NCI-H1694 treated with DMSO at 0.1 percent for 48 hours (cell line): Measurements from ENCODE around the gene DNLZ.
"Not testable (repeated sequence)": the region's sequence is repeated elsewhere in the genome, so short reads cannot be mapped to it uniquely, and the experiment has no call there.

Experiments
- DNase-seq: peaks from one replicate; lab custom pipeline; 2025; lab: John Stamatoyannopoulos, UW

The DNLZ gene

DNA sequence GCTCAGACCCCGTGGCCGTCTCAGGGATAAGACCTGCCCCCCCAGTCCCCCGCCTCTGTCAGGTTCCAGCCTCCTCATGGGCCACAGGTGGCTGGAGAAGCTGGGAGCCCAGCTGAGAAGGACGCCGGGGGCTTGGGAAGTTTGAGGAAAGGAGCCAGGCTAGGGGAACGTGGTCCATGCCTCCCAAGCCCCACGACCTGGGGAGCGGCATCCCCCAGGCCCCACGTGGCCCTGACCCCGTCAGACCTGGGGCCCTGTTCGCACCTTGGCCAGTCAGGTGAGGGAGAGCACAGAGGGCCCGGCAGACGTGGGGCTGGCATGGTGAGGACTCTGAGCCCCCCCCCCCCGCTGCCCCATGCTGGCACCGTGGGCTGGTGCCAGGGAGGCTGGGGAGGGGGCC lies 32.5 kb downstream of the DNLZ start:
- DNase-seq = no peak

DNA sequence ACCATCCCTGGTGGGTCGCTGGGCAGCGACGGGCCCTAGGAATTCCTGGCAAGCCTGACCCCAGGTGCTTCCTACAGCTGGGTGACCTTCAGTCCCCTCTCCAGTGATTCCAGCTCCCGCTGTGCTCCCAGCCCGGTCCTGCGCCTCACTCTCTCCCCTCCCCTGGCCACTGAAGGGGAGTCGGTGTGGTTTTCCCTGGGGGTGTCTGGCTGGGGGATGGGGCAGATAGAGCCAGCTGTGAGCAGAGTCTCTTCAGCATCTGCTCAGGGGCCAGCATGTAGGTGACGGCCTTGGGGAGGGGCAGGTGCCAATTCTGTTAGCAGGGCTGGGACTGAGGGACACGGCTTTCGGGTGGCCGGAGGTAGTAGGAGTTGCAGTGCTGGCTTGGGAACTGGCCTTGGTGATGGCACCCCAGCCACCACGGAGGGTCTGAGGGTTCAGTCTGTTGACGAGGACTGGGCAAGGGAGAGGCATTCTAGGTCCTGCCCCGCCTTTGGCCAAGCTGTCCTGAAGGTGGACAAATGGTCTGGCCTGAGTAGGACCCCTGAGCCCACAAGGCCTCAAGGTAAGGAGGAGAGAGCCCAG lies 33.0 kb downstream of the DNLZ start:
- DNase-seq = no peak

DNA sequence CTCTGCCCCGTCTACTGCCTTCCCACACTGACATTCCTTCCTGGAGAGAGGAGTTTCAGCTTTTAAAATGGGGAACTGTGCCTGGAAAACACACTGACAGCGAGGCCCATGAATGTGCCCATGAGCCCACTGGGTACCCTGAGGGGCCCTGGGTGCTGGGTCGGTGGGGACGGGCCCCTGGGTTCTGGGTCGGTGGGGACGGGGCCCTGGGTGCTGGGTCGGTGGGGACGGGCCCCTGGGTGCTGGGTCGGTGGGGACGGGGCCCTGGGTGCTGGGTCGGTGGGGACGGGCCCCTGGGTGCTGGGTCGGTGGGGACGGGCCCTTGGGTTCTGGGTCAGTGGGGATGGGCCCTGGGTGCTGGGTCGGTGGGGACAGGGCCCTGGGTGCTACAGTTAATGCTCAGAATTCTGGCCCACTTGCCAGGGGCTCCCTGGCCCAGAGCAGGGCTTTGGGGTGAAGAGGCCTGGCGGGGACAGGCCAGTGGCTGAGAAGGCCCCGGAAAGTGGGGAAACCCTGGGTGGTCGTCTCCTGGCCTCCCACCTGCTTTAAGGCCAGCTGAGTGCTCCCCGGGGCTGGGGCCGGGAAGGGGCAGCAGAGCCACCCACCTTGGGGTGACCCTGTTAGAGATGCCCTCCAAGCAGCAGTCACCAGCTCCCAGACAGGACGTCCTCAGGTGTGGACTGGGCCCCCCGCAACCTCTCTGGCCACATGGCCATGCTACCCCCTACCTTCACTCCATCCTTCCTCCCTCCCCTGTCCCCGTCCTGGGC lies 33.7 kb downstream of the DNLZ start:
- no peak for DNase-seq

DNA sequence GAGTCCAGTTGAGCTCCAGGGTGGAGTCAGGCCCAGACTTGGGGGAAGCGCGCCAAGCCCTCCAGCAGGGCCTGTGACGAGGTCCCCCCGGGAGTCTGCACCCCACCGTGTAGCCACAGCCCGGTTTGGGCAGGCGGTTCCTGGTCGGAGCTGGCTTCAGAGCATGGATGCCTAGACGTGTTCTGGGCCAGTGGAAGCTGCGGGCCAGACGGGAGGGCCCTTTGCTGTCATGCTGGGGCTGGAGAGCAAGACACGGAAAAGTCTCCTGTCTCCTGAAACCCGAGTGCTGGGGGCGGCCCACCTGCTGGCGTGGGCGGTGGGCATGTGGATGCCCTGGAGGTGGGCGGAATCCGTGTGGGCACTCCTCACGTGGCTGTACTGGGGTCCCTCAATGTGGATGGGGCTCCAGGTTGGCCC lies 34.3 kb downstream of the DNLZ start:
- DNase-seq = no peak

DNA sequence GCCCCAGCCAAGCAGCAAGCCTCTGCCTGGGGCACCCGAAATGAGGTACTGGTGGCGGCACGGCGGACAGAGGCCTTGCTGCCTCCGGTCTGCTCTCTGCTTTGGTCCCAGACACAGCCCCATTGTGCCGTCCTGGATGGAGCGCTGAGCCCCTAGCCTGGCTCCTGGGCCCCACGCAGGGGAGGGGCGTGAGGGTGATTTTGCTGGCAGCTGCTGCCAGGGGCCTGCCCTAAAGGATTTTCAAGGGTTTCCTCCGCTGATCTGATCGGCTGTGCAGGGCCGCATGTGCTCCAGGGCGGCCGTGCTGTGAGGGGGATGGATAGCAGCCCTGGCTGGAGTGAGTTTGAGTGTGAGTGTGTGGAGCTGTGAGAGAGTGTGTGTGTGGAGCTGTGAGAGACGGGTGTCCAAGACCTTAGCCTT lies 34.9 kb downstream of the DNLZ start:
- DNase-seq = no peak

DNA sequence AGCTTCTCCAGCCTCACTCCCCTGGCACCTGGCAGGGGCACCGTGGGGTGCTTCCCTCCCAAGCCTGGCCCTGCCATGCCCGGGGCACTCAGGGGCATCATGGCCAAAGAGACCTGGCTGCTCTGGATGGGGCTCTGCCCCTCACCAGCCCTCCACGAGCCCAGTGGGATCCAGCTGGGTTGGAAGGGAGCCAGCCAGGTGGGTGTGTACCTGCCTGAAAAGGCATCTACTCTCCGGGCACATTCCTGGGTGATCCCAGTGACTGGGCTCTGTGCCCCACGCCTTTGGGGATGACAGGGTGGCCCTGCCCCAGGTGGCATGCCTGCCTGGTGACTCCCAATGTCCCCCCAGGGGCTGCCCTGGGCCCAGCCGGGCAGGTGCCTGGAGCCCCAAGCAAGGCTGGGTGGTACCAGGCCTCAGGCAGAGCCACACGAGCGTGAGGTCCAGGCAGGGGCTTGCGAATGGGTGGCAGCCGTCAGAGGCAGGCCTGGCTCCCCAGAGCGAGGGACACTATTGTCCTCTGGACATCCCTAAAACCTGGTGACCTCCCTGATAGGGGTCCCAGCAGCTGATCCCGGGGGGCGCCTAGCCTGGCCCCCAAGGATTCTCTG lies 35.4 kb downstream of the DNLZ start:
- DNase-seq = no peak

DNA sequence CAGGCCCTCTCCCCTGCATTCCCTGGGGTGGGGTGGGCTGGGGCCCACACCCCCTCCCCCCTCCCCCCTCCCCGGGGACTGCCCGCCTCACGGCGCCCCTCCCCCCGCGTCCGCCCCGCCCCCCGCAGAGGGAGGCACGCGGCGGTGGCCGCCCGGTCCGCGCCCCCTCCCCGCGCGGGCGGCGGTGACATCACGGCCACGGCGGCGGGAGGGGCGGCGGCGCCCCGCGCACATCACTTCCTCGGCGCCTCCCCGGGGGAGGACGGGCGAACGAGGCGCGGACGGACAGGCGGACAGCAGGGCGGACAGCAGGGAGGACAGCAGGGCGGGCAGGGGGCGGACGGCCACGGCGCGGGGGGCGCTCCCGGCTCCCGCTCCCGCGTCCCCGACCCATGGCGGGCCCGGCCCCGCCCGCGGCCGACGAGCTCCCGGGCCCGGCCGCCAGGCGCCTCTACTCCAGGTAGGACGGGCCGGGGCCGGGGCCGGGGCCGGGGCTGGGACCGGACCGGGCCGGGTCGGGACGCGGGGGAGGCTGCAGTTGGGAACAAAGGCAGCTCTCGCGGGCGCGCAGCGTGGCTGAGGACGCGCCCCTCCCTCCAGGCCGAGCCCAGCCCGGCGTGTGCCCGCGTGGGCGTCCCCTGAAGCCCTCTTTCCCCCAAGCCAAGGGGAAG lies 36.1 kb downstream of the DNLZ start, which contains the start of gene GPSM1:
Gene GPSM1, plus strand, starts transcription at position 236 of the 671 bp plus-strand sequence. Its CDS starts 157 bp downstream, at position 393.
- no peak for DNase-seq

DNA sequence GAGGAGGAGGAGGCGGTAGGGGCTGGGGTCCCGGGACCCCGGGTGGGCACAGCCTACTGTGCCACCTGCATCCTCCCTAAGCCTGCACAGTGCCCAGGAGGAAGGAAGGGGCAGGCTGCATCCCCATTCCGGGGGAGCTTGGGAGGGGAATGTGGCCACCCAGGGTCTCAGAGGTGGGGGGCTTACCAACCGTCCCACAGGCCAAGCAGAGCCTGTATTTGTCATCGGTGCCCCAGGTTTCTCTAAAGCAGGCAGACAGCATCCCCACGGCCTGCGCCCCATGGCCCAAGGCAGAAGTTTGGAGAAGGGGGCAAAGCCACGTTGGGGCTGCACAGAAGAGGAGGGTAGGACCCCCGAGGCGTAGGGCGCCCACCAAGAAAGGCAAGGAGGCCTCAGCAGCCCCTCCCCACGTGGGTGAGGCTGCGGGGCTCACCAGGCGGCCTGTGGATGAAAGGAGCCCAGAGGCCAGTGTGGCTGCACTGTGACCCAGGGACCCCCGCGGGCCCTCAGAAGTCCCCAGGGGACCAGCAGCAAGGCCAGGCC lies 36.7 kb downstream of the DNLZ start:
- no peak for DNase-seq

DNA sequence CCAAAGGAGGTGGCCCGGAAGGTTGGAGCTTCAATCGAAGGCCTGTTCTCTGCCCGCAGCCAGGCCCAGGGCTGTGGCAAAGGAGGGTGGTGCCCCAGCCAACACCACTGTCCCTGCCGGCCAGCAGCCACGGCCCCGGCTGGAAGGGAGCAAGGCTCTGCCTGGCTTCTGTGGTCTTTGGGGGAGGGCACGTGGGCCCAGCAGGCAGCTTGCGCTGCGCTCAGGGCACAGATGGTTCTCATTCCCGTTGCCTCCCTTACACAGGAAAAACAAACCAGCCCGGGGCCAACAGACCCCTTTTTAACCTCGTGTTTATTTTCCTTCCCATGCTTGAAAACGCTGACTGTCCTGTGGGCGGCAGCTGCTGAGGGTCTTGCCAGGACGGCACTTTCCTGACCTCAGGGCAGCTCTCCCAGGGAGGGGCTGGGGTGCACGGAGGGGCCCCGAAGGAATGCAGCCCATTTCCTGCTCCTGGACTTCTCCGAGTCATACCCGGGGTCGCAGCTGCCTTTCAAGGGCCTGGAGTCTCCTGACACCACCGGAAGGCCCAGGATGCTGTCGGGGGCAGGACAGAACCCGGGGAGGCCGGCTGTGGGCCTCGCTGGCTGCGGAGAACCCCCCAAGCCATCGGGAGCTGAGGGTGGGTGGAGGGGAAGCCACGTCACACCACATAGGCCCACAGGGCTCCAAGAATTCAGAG lies 37.3 kb downstream of the DNLZ start:
- peak; percentile 73 for DNase-seq

DNA sequence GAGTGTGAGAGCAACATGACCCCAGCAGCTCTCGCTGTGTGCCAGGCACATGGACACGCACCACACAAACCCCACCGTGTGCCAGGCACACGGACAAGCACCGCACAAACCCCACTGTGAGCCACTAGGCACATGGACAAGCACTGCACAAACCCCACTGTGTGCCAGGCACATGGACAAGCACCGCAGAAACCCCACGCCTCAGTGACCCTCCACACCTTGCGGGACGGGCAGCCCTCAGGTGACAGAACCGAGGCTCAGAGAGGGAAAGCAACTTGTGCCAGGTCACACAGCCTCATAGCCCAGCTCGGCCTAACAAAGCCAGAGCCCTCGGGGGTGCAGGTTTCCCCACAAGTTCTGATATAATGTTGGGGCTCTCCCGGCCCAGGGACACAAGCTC lies 38.2 kb downstream of the DNLZ start:
- no peak for DNase-seq

DNA sequence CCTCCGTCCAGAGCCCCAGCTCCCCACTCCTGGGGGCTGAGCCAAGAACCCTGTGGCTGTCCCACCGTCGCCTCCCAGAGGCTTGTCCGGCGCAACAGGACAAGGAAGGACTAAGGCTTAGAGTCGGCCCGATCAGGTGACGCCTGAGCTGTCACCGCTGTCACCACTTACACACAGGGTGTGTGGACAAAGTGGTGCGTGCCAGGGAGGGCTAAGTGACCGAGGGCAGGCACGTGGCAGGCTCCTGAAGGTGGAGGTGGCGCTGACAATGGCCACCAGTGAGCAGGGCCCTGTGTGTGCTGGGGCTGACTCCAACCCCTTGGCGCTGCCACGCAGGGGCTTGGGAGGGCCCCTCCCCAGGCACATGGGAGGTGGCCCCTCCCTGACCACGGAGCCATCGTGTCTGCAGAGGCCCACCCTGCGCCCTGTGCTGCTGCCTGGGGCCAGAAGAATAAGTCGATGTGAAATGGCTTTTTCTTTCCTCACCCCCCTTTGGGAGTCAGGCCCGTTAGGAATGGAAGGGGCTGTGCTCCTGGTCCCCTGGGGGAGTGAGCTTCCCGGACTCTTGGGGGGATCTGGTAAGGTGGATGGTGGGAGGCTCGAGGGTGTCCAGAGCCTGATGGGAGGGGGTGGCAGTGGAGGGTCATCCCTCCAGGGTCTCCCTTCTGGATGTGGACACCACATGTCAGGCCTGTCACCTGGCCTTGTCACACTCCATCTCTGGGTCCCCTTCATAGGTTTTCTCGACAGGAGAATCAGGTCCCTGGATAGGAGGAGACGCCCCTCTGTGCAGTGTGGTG lies 38.8 kb downstream of the DNLZ start:
- no peak for DNase-seq

DNA sequence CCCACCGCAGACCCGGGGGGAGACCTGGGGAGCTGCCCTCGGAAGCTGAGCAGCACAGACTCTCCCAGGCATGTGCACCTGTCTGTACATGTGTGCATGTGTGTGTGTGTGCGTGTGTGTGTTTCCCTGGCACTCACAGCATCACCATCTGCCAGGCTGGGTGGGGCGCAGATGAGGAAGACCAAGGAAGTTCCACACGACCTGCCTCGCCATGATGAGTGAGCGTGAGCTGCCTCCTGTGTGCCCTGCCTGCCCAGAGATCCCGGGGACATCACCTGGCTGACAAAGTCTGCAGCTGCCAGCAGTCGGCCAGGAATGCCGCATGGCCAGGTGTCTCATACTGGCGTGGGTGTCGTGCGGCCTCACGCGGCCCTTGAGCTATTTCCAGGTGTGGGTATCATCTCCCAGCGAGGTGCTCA lies 40.2 kb downstream of the DNLZ start:
- no peak for DNase-seq

DNA sequence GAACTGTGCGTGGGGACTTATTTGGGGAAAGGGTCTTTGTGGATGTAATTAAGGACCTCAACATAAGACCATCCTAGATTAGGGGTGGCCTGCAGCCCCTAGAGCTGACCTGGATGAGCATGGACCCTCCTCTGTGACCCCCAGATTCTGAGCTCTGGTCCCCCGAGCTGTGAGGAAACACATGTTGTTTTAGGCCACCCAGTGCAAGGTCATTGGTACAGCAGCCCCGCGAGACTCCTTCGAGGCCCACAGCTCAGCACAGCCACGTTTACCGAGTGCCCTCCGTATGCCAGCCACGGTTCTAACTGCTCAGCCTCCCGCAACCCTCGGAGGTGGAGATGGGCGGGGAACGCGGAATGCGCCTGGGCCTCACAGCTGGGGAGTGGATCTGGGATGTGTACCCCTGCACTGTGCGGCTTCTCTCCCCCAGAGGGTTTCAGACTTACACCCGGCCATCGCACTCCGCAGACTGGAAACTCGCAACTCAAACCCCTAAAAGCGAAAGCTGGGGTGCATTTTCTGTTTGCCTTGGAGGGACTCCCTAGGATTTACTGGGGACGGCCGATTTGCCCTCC lies 40.7 kb downstream of the DNLZ start:
- no peak for DNase-seq

DNA sequence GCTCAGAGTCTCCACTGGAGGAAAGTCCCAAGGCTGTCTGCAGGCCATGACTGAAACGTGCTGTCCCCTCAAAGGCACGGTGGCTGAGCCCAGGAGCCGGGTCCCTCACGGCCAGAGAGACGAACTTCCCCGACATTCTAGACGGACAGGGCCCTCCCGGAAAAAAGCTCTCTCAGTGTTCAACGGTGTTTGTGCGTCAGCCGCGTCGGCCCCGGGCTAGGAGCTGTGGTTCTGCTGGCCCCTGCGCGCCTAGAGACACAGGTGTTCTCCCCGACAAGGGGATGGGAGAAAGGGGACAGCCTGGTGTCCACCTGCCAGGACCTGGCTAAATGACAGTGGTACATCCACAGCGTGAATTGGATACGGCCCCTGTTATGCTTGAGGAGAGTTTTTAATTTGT lies 42.0 kb downstream of the DNLZ start:
- DNase-seq = no peak

DNA sequence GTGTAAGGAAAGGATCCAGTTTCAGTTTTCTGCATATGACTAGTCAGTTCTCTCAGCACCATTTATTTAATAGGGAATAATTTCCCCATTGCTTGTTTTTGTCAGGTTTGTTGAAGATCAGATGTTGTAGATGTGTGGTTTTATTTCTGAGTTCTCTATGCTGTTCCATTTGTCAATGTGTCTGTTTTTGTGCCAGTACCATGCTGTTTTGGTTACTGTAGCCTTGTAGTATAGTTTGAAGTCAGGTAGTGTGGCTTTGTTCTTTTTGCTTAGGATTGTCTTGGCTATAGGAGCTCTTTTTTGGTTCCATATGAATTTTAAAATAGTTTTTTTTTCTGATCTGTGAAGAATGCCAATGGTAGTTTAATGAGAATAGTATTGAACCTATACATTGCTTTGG lies 42.6 kb downstream of the DNLZ start:
- not testable (repeated sequence) for DNase-seq

DNA sequence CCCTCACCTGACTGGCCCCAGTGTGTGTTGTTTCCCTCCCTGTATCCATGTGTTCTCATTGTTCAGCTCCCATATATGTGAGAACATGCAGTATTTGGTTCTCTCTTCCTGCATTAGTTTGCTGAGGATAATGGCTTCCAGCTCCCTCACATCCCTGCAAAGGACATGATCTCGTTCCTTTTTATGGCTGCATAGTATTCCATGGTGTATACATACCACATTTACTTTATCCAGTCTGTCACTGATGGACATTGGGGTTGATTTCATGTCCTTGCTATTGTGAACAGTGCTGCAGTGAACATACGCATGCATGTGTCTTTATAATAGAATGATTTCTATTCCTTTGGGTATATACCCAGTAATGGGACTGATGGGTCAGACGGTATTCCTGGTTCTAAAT lies 43.6 kb downstream of the DNLZ start:
- not testable (repeated sequence) for DNase-seq

DNA sequence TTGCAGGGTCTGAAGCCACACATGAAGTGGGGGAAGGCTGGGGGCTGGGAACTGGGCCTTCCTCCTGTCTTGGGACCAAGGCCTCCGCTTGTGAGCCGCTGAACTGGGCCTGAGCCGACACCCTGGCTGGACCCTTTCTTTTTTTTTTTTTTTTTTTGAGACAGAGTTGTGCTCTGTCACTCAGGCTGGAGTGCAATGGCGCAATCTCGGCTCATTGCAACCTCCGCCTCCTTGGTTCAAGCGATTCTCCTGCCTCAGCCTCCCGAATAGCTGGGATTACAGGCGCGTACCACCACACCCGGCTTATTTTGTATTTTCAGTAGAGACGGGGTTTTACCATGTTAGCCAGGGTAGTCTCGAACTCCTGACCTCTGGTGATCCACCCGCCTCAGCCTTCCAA lies 44.3 kb downstream of the DNLZ start:
- not testable (repeated sequence) for DNase-seq

DNA sequence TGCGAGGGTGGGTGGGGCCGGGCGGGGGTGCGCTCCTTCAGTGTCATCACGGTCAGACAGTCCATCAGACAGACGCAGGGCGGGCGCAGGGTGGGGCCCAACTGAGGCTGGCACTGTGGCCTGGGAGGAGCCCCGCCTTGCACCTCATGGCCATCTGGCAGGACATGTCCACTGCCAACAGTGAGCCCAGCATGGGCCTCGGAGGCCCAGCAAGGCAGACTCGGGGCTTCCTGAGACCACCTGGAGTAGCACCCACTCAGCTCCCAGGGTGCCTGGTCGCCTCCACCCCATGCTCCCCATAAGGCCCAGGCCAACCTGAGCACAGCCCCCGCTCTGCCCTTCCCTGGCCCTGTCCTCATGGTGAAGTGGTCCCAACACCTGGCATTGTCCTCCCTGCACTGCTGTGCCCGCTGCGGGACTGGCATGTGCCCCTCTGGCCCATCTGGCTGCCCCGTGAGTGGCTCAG lies 44.7 kb downstream of the DNLZ start:
- no peak for DNase-seq

DNA sequence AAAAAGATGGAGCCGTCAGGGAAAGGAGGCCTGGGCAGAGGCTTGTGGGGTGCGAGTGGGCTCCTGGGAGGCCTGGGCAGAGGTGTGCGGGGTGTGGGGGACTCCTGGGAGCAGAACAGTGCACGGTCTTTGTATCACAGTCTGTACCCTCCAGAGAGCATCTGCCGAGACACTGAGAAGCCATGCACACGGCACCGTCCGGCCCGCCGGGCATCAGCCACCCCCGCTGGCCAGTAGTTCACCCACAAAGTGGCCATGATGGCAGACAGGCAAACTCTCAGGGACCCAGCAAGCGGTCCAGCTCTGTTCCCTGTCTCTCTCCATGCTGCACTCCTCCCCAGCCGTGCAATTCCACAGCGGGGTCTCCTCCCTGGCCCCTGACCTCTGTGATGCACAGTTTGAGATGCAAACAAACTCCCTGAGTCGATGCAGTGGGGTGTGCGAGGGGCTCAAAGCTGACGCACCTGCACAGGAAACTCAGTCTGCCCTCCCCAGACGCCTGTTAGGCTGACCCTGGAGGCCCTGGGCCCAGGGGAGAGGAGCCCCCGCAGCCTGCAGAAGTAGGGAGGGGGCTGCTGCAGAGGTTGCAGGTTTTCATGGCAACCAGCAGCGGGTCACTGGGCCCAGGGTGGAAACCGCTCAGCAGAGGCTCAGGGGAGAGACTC lies 45.3 kb downstream of the DNLZ start:
- DNase-seq = no peak

DNA sequence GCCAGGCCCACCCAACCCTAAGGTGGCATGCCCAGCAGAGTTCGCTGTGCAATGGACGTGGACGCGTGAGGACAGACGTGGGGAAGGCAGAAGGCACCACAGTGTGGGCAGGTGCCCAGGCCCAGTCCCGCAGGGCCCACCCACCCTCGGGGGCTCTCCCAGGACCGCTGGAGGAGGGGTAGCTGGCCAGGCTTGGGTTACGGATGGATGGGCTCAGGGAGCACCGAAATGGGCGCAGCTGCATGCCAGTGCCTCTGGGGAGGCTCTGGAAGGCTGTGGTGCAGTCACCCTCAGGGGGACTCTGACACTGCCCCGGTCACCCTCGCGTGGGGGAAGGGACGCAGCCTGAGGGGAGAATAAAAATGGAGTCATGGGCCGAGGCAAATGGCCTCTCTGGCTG lies 45.8 kb downstream of the DNLZ start:
- DNase-seq = no peak
